WTC11 (cell line): Measurements from ENCODE around the gene LIF.

Source experiments
- CREM ChIP-seq: sonication (generic); formaldehyde crosslinking; IDR thresholded peaks from 2 replicates; pipeline ENCODE4 v1.8.1; 2022; ENCODE audit warnings: mild to moderate bottlenecking, missing genetic modification reagents, moderate library complexity
- FOXK1 ChIP-seq: sonication (generic); formaldehyde crosslinking; IDR thresholded peaks from 2 replicates; pipeline ENCODE4 v1.8.0; 2022; ENCODE audit warnings: mild to moderate bottlenecking, moderate library complexity, missing genetic modification reagents
- GABPB1 ChIP-seq: sonication (generic); formaldehyde crosslinking; IDR thresholded peaks from 2 replicates; pipeline ENCODE4 v1.8.1; 2023; ENCODE audit warnings: mild to moderate bottlenecking, missing genetic modification reagents
- ZNF232 ChIP-seq: sonication (generic); formaldehyde crosslinking; IDR thresholded peaks from 2 replicates; pipeline ENCODE4 v1.8.0; 2022; ENCODE audit warnings: mild to moderate bottlenecking, missing genetic modification reagents
- TF ChIP-seq, protein P1 (sequence below): sonication (generic); formaldehyde crosslinking; IDR thresholded peaks from 2 replicates; pipeline ENCODE4 v1.8.1; 2023; ENCODE audit warnings: mild to moderate bottlenecking, missing genetic modification reagents, moderate library complexity
- TF ChIP-seq, protein P2 (sequence below): sonication (generic); formaldehyde crosslinking; IDR thresholded peaks from 2 replicates; pipeline ENCODE4 v1.8.1; 2023; ENCODE audit warnings: mild to moderate bottlenecking, missing genetic modification reagents, moderate library complexity
- TF ChIP-seq, protein P3 (sequence below): fragments of 250-450 bp; sonication (Bioruptor Pico); IDR thresholded peaks from 2 replicates; pipeline ENCODE4 v2.1.2; 2022; ENCODE audit warnings: mild to moderate bottlenecking, moderate library complexity
- TF ChIP-seq, protein P4 (sequence below): fragments of 200-600 bp; IDR thresholded peaks from 2 replicates; pipeline ENCODE4 v1.8.0; 2022; ENCODE audit warnings: antibody characterized with exemption
- TF ChIP-seq, protein P5 (sequence below): sonication (generic); formaldehyde crosslinking; conservative IDR thresholded peaks from 2 replicates; pipeline ENCODE4 v1.8.1; 2022; ENCODE audit warnings: mild to moderate bottlenecking, missing genetic modification reagents
- TF ChIP-seq, protein P6 (sequence below): sonication (generic); formaldehyde crosslinking; IDR thresholded peaks from 2 replicates; pipeline ENCODE4 v1.8.1; 2022; ENCODE audit warnings: low read depth, mild to moderate bottlenecking, moderate library complexity, missing genetic modification reagents, borderline replicate concordance

DNA sequence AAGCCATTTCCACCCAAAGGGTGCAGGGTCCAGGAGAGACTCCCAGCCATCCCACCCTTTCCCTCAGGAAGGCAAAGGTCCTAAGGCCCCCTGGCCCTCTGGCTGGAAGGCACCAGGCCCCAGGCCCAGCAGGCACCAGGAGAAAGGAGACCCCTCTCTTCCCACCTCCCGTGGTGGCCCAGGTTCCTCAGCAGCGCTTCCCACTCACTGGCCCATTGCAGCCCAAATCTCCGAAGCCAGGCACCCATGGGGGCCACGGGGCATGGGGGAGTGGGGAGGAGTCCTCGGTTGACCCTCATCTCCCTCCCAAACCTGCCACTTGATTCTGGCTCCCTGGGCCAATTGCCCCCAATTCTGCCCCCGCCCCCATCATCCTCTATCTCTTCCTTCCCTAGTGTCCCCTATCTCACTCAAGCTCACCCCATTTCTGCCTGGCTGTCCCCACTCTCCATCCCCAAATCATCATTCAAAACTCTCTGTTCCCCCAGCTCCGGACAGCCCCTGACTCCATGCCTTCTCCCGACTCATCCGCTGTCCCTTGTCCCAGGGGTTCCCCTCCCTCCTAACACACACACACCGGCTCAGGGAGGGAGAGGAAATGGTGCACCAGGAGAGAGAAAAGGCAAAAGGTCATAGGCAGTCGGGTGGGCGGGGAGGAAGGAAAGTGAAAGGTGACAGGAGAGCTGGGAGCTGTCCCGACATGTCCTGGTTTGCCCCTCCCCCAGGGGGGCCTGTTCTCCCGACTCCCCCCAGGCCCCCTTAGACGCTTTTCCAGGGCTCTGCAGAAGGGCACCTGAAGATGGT, 1.2 kb downstream of the LIF start:
- TF ChIP-seq, protein P1, sequence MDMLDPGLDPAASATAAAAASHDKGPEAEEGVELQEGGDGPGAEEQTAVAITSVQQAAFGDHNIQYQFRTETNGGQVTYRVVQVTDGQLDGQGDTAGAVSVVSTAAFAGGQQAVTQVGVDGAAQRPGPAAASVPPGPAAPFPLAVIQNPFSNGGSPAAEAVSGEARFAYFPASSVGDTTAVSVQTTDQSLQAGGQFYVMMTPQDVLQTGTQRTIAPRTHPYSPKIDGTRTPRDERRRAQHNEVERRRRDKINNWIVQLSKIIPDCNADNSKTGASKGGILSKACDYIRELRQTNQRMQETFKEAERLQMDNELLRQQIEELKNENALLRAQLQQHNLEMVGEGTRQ, result no peak
- TF ChIP-seq, protein P2, sequence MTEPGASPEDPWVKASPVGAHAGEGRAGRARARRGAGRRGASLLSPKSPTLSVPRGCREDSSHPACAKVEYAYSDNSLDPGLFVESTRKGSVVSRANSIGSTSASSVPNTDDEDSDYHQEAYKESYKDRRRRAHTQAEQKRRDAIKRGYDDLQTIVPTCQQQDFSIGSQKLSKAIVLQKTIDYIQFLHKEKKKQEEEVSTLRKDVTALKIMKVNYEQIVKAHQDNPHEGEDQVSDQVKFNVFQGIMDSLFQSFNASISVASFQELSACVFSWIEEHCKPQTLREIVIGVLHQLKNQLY, result no peak
- TF ChIP-seq, protein P3, sequence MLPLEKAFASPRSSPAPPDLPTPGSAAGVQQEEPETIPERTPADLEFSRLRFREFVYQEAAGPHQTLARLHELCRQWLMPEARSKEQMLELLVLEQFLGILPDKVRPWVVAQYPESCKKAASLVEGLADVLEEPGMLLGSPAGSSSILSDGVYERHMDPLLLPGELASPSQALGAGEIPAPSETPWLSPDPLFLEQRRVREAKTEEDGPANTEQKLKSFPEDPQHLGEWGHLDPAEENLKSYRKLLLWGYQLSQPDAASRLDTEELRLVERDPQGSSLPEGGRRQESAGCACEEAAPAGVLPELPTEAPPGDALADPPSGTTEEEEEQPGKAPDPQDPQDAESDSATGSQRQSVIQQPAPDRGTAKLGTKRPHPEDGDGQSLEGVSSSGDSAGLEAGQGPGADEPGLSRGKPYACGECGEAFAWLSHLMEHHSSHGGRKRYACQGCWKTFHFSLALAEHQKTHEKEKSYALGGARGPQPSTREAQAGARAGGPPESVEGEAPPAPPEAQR (CRISPR knock-in tag), result no peak
- TF ChIP-seq CREM (CRISPR knock-in tag), result no peak
- TF ChIP-seq, protein P4, sequence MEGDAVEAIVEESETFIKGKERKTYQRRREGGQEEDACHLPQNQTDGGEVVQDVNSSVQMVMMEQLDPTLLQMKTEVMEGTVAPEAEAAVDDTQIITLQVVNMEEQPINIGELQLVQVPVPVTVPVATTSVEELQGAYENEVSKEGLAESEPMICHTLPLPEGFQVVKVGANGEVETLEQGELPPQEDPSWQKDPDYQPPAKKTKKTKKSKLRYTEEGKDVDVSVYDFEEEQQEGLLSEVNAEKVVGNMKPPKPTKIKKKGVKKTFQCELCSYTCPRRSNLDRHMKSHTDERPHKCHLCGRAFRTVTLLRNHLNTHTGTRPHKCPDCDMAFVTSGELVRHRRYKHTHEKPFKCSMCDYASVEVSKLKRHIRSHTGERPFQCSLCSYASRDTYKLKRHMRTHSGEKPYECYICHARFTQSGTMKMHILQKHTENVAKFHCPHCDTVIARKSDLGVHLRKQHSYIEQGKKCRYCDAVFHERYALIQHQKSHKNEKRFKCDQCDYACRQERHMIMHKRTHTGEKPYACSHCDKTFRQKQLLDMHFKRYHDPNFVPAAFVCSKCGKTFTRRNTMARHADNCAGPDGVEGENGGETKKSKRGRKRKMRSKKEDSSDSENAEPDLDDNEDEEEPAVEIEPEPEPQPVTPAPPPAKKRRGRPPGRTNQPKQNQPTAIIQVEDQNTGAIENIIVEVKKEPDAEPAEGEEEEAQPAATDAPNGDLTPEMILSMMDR, result no peak
- TF ChIP-seq GABPB1 (CRISPR knock-in tag), result no peak
- no peak for TF ChIP-seq ZNF232 (CRISPR knock-in tag)
- TF ChIP-seq, protein P5, sequence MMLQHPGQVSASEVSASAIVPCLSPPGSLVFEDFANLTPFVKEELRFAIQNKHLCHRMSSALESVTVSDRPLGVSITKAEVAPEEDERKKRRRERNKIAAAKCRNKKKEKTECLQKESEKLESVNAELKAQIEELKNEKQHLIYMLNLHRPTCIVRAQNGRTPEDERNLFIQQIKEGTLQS (CRISPR knock-in tag), result no peak
- TF ChIP-seq, protein P6, sequence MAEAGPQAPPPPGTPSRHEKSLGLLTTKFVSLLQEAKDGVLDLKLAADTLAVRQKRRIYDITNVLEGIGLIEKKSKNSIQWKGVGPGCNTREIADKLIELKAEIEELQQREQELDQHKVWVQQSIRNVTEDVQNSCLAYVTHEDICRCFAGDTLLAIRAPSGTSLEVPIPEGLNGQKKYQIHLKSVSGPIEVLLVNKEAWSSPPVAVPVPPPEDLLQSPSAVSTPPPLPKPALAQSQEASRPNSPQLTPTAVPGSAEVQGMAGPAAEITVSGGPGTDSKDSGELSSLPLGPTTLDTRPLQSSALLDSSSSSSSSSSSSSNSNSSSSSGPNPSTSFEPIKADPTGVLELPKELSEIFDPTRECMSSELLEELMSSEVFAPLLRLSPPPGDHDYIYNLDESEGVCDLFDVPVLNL (CRISPR knock-in tag), result no peak
- TF ChIP-seq FOXK1 (CRISPR knock-in tag), result no peak
